Measurements from ENCODE around the gene GALNT5.

Gene GALNT5

GRCh38 chr2:157290525-157290924 lies 33.0 kb downstream of the GALNT5 start:
- no peak for DNase-seq (ENCODE audit: low read depth)

DNA sequence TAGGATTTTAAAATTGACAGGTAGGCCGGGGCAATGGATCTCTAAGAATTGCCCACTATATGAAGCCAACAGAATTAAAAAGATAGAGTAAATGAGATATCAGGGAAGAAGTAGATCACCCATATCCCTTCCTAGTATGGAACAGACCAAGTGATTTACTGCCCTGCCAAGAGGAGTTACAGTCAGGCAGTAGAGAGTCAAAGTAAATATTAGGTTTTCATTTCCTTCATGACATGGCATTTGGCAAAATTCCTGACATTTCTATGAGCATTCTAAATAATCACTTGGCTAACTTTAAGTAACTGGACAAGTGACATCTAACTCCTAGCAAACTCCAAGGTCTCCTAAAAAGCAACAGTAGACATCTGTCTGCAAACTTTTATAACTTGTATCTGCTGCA lies 33.5 kb downstream of the GALNT5 start:
- no peak for DNase-seq (ENCODE audit: low read depth)

- DNase-seq (ENCODE audit: low read depth), result no peak
Measured at GRCh38 chr2:157292853-157293252, 35.3 kb downstream of the GALNT5 start.

DNA sequence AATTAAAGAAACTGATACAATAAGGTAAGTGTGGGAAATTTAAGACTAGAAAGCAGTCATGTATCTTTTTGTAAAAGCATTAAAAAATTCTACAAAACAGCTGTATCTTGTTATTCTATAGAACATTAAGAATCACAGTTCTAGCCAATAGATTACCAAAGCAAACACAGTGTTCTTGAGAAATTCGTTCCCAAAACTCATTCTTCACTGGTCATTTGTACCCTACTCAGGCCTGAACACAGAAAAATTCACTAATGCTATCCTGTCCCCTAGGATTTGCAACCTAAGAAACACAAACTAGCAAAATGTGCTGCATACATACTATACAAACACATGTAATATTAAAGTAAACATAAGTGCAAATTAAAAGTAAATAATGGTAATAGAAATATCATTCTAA lies 39.0 kb downstream of the GALNT5 start:
- DNase-seq (ENCODE audit: low read depth), result no peak

GRCh38 chr2:157296958-157297357 lies 39.5 kb downstream of the GALNT5 start:
- no peak for DNase-seq (ENCODE audit: low read depth)

DNA sequence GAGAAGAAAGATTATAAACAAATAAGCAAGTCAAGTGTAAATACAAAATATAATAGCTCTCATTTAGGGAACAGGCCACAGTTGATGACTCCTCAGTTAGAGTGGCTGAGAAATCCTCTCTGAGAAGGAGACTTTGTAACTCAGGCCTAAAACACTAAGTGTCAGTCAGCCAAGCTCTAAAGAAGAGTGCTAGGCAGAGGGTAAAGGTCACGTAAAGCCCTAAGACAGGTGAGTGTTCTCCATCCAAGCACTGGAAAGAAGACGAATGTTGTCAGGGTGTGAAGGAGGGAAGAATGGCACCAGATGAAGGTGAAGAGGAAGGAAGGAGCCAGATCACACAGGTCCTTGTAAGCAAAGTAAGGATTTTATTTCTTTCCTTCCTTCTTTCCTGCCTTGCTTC lies 43.8 kb downstream of the GALNT5 start:
- no peak for DNase-seq (ENCODE audit: low read depth)

- no peak for DNase-seq (ENCODE audit: low read depth)
Measured at GRCh38 chr2:157302492-157303099, 45.1 kb downstream of the GALNT5 start.

- no peak for DNase-seq (ENCODE audit: low read depth)
Measured at GRCh38 chr2:157303612-157304011, 46.1 kb downstream of the GALNT5 start.

- DNase-seq (ENCODE audit: low read depth), result no peak
Measured at GRCh38 chr2:157304811-157305722, 47.6 kb downstream of the GALNT5 start.

GRCh38 chr2:157305723-157306110 lies 48.2 kb downstream of the GALNT5 start:
- DNase-seq (ENCODE audit: low read depth), result no peak

GRCh38 chr2:157307021-157307420 lies 49.5 kb downstream of the GALNT5 start:
- DNase-seq (ENCODE audit: low read depth), result no peak

DNA sequence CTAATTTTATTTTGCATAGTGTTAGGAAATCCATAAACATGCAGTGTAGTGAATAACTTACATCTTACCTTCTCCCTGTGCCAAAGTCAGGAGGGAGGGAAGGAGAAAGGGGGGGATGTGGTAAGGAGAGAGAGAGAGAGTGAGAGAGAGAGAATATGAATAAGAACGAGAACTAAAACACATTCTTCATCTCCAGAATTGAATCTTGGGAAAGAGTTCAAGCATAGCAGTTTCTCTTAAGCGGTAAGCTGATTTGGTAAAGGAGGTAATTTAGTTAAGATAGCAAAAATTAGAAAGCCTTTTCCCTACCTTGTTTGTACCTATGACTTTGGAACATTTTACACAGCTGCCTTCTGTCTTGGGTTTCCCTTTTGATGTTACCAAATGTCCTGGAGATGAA lies 52.4 kb downstream of the GALNT5 start:
- no peak for DNase-seq (ENCODE audit: low read depth)

DNA sequence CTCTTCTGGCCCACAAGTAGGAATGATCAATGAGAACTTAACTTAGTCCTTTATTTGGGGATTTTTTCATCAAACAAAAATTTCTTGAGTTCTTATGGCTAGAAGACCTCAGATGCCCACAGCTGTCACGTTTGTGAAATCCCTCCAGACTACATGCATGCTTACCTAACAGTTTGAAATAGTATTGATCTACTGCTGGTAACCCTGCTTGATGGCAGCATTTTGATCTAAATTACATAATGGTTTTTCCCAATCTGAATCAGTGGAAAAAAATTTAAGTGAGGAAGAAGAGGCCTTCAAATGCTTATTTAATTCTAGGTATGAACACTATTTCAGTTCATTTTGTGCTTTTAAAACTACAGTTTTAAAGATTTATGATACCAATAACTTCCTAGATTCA lies 54.2 kb downstream of the GALNT5 start:
- no peak for DNase-seq (ENCODE audit: low read depth)

DNA sequence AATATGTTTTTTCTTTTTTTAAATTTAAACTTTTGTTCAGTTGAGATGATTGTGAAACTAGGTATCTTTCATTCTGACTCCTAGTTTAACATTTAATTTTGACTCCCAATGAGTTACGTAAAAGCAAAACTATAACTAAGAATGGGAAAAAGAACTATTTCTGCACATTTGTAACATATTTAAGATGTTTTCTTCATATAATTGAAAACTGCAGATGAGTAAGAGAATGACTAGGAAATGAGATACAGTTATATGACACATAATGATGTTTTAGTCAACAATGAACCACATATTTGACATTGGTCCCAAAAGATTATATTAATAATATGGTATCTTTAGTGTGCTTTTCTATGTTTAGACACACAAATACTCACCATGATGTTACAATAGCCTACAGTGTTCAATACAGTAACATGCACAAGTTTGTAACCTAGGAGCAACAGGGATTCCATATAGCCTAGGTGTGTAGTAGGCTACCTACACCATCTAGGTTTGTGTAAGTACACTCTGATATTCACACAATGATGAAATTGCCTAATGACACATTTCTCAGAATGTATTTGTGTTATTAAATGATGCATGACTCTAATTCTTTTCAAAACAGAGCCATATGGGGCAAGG lies 55.5 kb downstream of the GALNT5 start:
- DNase-seq (ENCODE audit: low read depth), result no peak

DNA sequence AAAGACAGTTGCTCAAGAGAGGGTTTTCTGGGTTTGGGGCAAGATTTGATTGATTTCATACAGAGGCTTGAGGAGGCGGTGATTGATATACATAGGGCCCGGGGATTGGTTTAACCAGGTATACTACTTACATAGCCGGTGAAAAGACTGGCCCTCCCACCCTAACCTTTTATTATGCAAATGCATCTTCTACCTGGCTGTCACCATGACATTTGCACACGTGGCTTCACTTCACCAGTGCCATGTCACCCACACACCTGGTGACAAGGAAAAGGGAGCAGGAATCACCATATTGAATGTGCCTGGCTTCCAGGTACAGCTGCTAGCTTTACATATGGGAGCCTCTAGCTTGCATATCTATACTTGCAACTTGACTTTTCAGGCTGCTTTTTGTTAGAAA lies 58.4 kb downstream of the GALNT5 start:
- no peak for DNase-seq (ENCODE audit: low read depth)

- DNase-seq (ENCODE audit: low read depth), result no peak
Measured at GRCh38 chr2:157318884-157319283, 61.4 kb downstream of the GALNT5 start.

GRCh38 chr2:157319795-157320194 lies 62.3 kb downstream of the GALNT5 start:
- no peak for DNase-seq (ENCODE audit: low read depth)

- no peak for DNase-seq (ENCODE audit: low read depth)
Measured at GRCh38 chr2:157320409-157320808, 62.9 kb downstream of the GALNT5 start.

- DNase-seq (ENCODE audit: low read depth), result no peak
Measured at GRCh38 chr2:157321466-157321865, 64.0 kb downstream of the GALNT5 start.

GRCh38 chr2:157322432-157322831 lies 64.9 kb downstream of the GALNT5 start:
- no peak for DNase-seq (ENCODE audit: low read depth)

DNA sequence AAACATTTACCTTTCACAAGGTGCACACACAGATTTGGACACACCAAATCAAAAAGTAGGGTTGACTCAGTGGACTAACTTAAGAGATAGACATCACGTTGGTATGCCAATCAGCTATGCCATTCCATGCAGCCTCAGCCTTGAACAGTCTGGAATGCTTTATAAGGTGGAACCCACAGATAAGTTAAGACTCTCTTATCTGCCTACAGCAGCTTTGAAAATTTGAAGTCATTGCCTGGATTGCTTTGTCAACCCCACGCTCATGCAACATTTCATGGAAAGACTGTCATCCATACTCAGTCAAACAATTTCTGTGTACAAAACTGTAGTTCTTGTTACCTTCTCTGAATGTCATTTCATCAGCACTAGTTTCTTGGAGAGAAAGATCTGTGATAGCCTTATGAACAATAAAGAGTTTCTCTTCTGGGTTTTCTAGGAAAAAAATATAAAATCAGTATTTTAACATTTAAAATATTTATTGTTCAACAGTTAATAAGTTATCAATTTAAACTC lies 66.9 kb downstream of the GALNT5 start:
- no peak for DNase-seq (ENCODE audit: low read depth)

GRCh38 chr2:157325786-157326185 lies 68.3 kb downstream of the GALNT5 start, which contains the start of gene ERMN:
ERMN (minus strand) TSS chr2:157325824; CDS start chr2:157325642, 182 bp downstream.
- DNase-seq (ENCODE audit: low read depth), result no peak

DNA sequence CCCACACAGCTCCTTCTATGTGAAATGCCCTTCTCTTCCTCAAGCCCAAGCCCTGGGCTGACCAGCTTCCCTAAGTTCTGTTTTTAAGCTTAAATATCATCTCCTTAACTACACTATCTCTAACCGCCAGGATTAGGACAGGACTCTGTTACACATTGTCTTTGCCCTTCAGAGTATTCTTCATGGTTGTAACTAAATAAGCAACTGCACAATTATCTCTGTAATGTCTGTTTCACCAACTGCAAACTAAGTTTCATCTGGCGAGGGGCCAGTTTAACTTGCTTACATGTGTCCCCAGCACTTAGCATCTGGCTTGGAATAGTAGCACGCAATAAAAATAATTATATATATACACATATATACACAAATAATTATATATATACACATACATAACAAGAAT lies 69.2 kb downstream of the GALNT5 start:
- no peak for DNase-seq (ENCODE audit: low read depth)
